Esophagus mucosa (tissue), 1 donor: ENCODE measurements around the gene EFHC1. TPM values are rescaled to one million over a fixed set of nuclear protein-coding genes. Genes with fewer than 3 reads are reported as not detected.

ENCODE experiments used
- ATAC-seq: fragments of 200-7000 bp; cut with Tn5 transposase; one replicate; pipeline ENCODE4 v1.9.1; 2020
- total RNA-seq: library from RNA; stranded (reverse); gene quantifications from one replicate; pipeline ENCODE4 v1.2.4, GENCODE V29; 2023
- donor health status: DM: yes; HTN: yes; CAD: no.

Gene EFHC1
- total RNA-seq, 1 donor from 2014 or later: 10.8 TPM

- no peak for ATAC-seq
These were observed 123.1 kb downstream of the EFHC1 start for GRCh38 chr6:52543262-52543661.

GRCh38 chr6:52543729-52544601, 123.8 kb downstream of the EFHC1 start:
- no peak for ATAC-seq

GRCh38 chr6:52544602-52545405, 124.7 kb downstream of the EFHC1 start:
- ATAC-seq: no peak

- ATAC-seq: no peak
These were observed 125.4 kb downstream of the EFHC1 start for GRCh38 chr6:52545406-52546119.

- no peak for ATAC-seq
These were observed 126.0 kb downstream of the EFHC1 start for GRCh38 chr6:52546192-52546591.

GRCh38 chr6:52546678-52547077, 126.5 kb downstream of the EFHC1 start:
- ATAC-seq: no peak

GRCh38 chr6:52547647-52548352, 127.7 kb downstream of the EFHC1 start:
- ATAC-seq: no peak

GRCh38 chr6:52548353-52548713, 128.2 kb downstream of the EFHC1 start:
- no peak for ATAC-seq

GRCh38 chr6:52548999-52549398, 128.9 kb downstream of the EFHC1 start:
- no peak for ATAC-seq

- no peak for ATAC-seq
These were observed 129.3 kb downstream of the EFHC1 start for GRCh38 chr6:52549428-52549827.

GRCh38 chr6:52550014-52550575, 130.0 kb downstream of the EFHC1 start:
- no peak for ATAC-seq

GRCh38 chr6:52550870-52551269, 130.7 kb downstream of the EFHC1 start:
- ATAC-seq: no peak

GRCh38 chr6:52551483-52552277, 131.5 kb downstream of the EFHC1 start:
- peak; percentile 35 for ATAC-seq

GRCh38 chr6:52552278-52552643, 132.1 kb downstream of the EFHC1 start:
- peak; percentile 51 for ATAC-seq

- no peak for ATAC-seq
These were observed 133.0 kb downstream of the EFHC1 start for GRCh38 chr6:52553158-52553557.

- ATAC-seq: no peak
These were observed 133.6 kb downstream of the EFHC1 start for GRCh38 chr6:52553719-52554118.

GRCh38 chr6:52554684-52555280, 134.6 kb downstream of the EFHC1 start:
- ATAC-seq: no peak

GRCh38 chr6:52555518-52556233, 135.5 kb downstream of the EFHC1 start:
- no peak for ATAC-seq

- ATAC-seq: no peak
These were observed 137.5 kb downstream of the EFHC1 start for GRCh38 chr6:52557389-52558265.
